ENCODE measurements around the gene FOXN3. TPM values are rescaled to one million over a fixed set of nuclear protein-coding genes. Genes with fewer than 3 reads are reported as not detected.

Gene FOXN3
- total RNA-seq, 1 donor from 2014 or later, result 108 TPM

DNA sequence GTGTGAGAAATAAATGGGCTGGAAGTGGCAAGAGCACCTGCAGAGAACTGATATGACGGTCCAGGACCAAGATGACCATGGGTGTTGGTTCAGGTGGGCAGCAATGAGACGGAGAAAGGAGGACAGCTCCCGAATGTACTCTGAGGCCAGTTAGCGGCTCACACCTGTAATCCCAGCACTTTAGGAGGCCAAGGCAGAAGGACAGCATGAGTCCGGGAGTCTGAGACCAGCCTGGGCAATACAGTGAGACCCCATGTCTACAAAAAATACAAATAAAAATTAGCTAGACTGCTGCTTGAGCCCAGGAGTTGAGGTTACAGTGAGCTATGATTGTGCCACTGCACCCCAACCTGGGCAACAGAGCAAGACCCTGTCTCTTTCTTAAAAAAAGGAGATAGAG, 60.1 kb downstream of the FOXN3 start:
- Mint-ChIP-seq H3K4me3 (ENCODE audit: unreplicated experiment) (no peak overlapping the region), H3K4me1 (ENCODE audit: unreplicated experiment) (peaks cover 26% of the 10 kb centered on the region), H3K9me3 (ENCODE audit: unreplicated experiment) (no peaks in the 10 kb centered on the region), H3K36me3 (ENCODE audit: low read depth, unreplicated experiment) (peaks cover 13% of the 10 kb centered on the region), H3K27me3 (ENCODE audit: unreplicated experiment) (peaks cover 3% of the 10 kb centered on the region), H3K27ac (ENCODE audit: unreplicated experiment) (no peak overlapping the region)
- TF ChIP-seq, protein P1, sequence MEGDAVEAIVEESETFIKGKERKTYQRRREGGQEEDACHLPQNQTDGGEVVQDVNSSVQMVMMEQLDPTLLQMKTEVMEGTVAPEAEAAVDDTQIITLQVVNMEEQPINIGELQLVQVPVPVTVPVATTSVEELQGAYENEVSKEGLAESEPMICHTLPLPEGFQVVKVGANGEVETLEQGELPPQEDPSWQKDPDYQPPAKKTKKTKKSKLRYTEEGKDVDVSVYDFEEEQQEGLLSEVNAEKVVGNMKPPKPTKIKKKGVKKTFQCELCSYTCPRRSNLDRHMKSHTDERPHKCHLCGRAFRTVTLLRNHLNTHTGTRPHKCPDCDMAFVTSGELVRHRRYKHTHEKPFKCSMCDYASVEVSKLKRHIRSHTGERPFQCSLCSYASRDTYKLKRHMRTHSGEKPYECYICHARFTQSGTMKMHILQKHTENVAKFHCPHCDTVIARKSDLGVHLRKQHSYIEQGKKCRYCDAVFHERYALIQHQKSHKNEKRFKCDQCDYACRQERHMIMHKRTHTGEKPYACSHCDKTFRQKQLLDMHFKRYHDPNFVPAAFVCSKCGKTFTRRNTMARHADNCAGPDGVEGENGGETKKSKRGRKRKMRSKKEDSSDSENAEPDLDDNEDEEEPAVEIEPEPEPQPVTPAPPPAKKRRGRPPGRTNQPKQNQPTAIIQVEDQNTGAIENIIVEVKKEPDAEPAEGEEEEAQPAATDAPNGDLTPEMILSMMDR (IDR thresholded peaks at IDR 0.05; ENCODE audit: unreplicated experiment), result no peak
- DNase-seq (ENCODE audit: low spot score), result no peak

DNA sequence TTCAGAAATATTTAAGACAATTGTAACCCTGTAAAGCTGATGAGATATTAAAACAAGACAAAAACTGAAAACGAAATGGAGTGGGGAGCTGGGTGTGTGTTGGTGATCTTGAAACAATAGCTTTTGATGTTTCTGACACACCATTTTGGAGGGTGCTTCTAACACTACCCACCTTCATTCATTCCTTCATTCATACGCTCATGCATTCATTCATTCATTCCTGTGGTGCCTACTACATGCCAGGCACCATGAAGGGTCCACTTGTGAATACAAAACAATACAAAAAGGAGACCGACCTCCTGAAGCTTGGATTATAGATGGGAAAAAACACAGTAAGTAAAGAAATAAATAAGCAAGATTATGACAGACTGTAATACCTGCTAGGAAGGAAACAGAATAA, 60.5 kb downstream of the FOXN3 start:
- TF ChIP-seq, protein P1 (IDR thresholded peaks at IDR 0.05; ENCODE audit: unreplicated experiment), result no peak
- Mint-ChIP-seq H3K27me3 (ENCODE audit: unreplicated experiment) (peaks cover 3% of the 10 kb centered on the region), H3K4me1 (ENCODE audit: unreplicated experiment) (peaks cover 31% of the 10 kb centered on the region), H3K36me3 (ENCODE audit: low read depth, unreplicated experiment) (peaks cover 13% of the 10 kb centered on the region), H3K4me3 (ENCODE audit: unreplicated experiment) (no peak overlapping the region), H3K9me3 (ENCODE audit: unreplicated experiment) (no peaks in the 10 kb centered on the region), H3K27ac (ENCODE audit: unreplicated experiment) (no peak overlapping the region)
- DNase-seq (ENCODE audit: low spot score), result no peak

DNA sequence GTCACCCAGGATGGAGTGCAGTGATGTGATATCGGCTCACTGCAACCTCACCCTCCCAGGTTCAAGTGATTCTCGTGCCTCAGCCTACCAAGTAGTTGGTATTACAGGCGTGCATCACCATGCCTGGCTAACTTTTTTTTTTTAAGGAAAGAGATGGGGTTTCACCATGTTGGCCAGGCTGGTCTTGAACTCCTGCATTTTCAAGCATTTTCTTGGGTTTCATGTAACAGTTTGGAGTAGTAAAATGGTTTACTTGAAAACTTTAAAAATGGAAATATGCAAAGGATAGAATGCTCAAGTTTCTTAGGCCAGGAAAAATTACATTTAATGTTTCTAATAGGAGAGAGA, 63.3 kb downstream of the FOXN3 start:
- no peaks in the 10 kb centered on the region for H3K9me3 Mint-ChIP-seq (ENCODE audit: unreplicated experiment)
- DNase-seq (ENCODE audit: low spot score), result no peak
- H3K36me3 Mint-ChIP-seq (ENCODE audit: low read depth, unreplicated experiment), result peaks cover 16% of the 10 kb centered on the region
- H3K27me3 Mint-ChIP-seq (ENCODE audit: unreplicated experiment), result peaks cover 2% of the 10 kb centered on the region
- no peak overlapping the region for H3K27ac Mint-ChIP-seq (ENCODE audit: unreplicated experiment)
- TF ChIP-seq, protein P1 (IDR thresholded peaks at IDR 0.05; ENCODE audit: unreplicated experiment), result no peak
- H3K4me1 Mint-ChIP-seq (ENCODE audit: unreplicated experiment), result peaks cover 47% of the 10 kb centered on the region
- H3K4me3 Mint-ChIP-seq (ENCODE audit: unreplicated experiment), result no peak overlapping the region

DNA sequence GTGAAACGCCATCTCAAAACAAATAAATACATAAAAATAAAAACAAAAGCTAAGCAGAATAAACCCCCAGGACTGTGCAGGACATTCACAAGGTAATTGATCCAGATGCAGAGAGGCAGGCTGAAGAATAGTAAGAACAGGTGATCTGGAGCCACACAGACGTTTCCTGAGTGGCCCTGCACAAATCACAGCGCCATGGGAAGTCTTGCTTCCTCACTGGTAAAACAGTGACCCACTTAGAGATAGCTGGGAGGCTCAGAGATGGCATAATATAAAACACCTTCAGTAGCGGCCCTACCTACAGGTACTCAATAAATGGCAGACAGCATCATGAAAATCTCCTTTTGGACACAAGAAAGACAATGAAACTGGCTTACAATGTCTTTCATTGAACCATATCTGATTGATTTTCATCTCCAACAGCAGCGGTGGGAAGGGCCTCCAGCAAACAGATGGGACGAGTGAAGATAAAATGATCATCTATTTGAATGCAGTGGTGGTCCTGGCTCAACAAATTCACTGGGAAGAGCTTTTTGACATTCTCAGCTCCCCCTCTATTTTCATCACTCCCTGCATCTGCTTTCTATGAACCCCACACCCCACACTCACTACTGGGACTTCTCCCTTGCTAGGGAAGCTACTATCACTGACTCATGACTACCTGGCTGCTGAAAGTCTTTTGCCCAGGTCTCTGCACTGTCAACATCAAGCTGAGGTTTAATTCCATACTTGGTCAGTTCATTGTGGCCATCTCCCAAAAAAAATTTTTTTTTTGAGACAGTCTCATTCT, 63.9 kb downstream of the FOXN3 start:
- H3K27me3 Mint-ChIP-seq (ENCODE audit: unreplicated experiment), result peaks cover 2% of the 10 kb centered on the region
- H3K27ac Mint-ChIP-seq (ENCODE audit: unreplicated experiment), result peak overlapping the region; percentile 80
- TF ChIP-seq, protein P1 (IDR thresholded peaks at IDR 0.05; ENCODE audit: unreplicated experiment), result no peak
- DNase-seq (ENCODE audit: low spot score), result no peak
- peaks cover 47% of the 10 kb centered on the region for H3K4me1 Mint-ChIP-seq (ENCODE audit: unreplicated experiment)
- no peaks in the 10 kb centered on the region for H3K9me3 Mint-ChIP-seq (ENCODE audit: unreplicated experiment)
- no peak overlapping the region for H3K4me3 Mint-ChIP-seq (ENCODE audit: unreplicated experiment)
- peaks cover 17% of the 10 kb centered on the region for H3K36me3 Mint-ChIP-seq (ENCODE audit: low read depth, unreplicated experiment)

Data from endothelial cell (in vitro differentiated cells).